ENCODE measurements around the gene PCDHGA10. TPM values are rescaled to one million over a fixed set of nuclear protein-coding genes. Genes with fewer than 3 reads are reported as not detected.
"Not testable (repeated sequence)": the region's sequence is repeated elsewhere in the genome, so short reads cannot be mapped to it uniquely, and the experiment has no call there.

The PCDHGA10 gene
- polyA plus RNA-seq: under 1 TPM in 1 of 3 donors, not detected in 2; 0.43 TPM

GRCh38 chr5:141412854-141413539 lies at the start of gene PCDHGA10:
Gene PCDHGA10, plus strand, starts transcription at chr5:141412987. Its CDS starts 189 bp downstream, at chr5:141413176.
- Mint-ChIP-seq H3K36me3 (peaks cover 4 to 20% (median 18%) of the 10 kb centered on the region in 3 donors), H3K27ac (peak within 1 kb of the TSS in 5 of 6 donors; percentile 54 to 82 (median 62)), H3K27me3 (ENCODE audit: low read depth in 3 of 3) (peaks cover 50 to 55% (median 51%) of the 10 kb centered on the region in 3 donors), H3K4me1 (peaks cover 48 to 71% of the 10 kb centered on the region in 2 donors), H3K9me3 (peaks cover 6 to 44% (median 24%) of the 10 kb centered on the region in 6 donors), H3K4me3 (peak within 1 kb of the TSS; percentile 82 to 89 (median 84))
- peak; percentile 24 to 56 (median 50) for DNase-seq

- no peak for DNase-seq
- Mint-ChIP-seq H3K36me3 (peaks cover 4 to 15% (median 12%) of the 10 kb centered on the region in 3 donors), H3K9me3 (peaks cover 23 to 69% (median 47%) of the 10 kb centered on the region in 6 donors), H3K27ac (peak within 1 kb of the TSS in 1 of 6 donors; percentile 13), H3K27me3 (ENCODE audit: low read depth in 3 of 3) (peaks cover 33 to 71% (median 71%) of the 10 kb centered on the region in 3 donors), H3K4me1 (peaks cover 2 to 6% of the 10 kb centered on the region in 2 donors), H3K4me3 (peak within 1 kb of the TSS in 2 of 5 donors; percentile 8)
Measured at GRCh38 chr5:141363952-141364660, 48.7 kb upstream of the PCDHGA10 start, which contains the start of gene PCDHGA5. Gene PCDHGA5, plus strand, starts transcription at chr5:141364162. Its CDS starts 169 bp downstream, at chr5:141364331.

- peaks cover 6 to 10% of the 10 kb centered on the region in 2 donors for H3K4me1 Mint-ChIP-seq
- peaks cover 35 to 74% (median 70%) of the 10 kb centered on the region in 3 donors for H3K27me3 Mint-ChIP-seq (ENCODE audit: low read depth in 3 of 3)
- H3K4me3 Mint-ChIP-seq: no peak overlapping the region
Measured at GRCh38 chr5:141366016-141366896, 46.5 kb upstream of the PCDHGA10 start.

GRCh38 chr5:141369994-141370848 lies 42.6 kb upstream of the PCDHGA10 start, which contains the start of gene PCDHGB3:
Gene PCDHGB3, plus strand, starts transcription at chr5:141370242. Its CDS starts 153 bp downstream, at chr5:141370395.
- Mint-ChIP-seq H3K27ac (no peak within 1 kb of the TSS), H3K9me3 (peaks cover 7 to 43% (median 27%) of the 10 kb centered on the region in 6 donors), H3K27me3 (ENCODE audit: low read depth in 3 of 3) (peaks cover 40 to 51% (median 49%) of the 10 kb centered on the region in 3 donors), H3K4me3 (peak within 1 kb of the TSS; percentile 75 to 90 (median 77)), H3K36me3 (peaks cover 0 to 9% (median 3%) of the 10 kb centered on the region in 3 donors), H3K4me1 (peaks cover 8 to 16% of the 10 kb centered on the region in 2 donors)
- peak in 1 of 3 donors; percentile 19 for DNase-seq

More at GRCh38 chr5:141366016-141366896, 46.5 kb upstream of the PCDHGA10 start:
- Mint-ChIP-seq H3K27ac (no peak overlapping the region), H3K9me3 (peaks cover 15 to 58% (median 38%) of the 10 kb centered on the region in 6 donors), H3K36me3 (peaks cover 0 to 8% (median 8%) of the 10 kb centered on the region in 3 donors)
- no peak for DNase-seq

- Mint-ChIP-seq H3K4me1 (peaks cover 8 to 16% of the 10 kb centered on the region in 2 donors), H3K36me3 (peaks cover 0 to 7% (median 3%) of the 10 kb centered on the region in 3 donors), H3K27me3 (ENCODE audit: low read depth in 3 of 3) (peaks cover 33 to 48% (median 46%) of the 10 kb centered on the region in 3 donors), H3K27ac (no peak overlapping the region), H3K4me3 (no peak overlapping the region), H3K9me3 (peaks cover 8 to 39% (median 23%) of the 10 kb centered on the region in 6 donors)
- no peak for DNase-seq
Measured at GRCh38 chr5:141371572-141372475, 41.0 kb upstream of the PCDHGA10 start.

GRCh38 chr5:141373673-141374317 lies 39.0 kb upstream of the PCDHGA10 start, which contains the start of gene PCDHGA6:
Gene PCDHGA6, plus strand, starts transcription at chr5:141373891. Its CDS starts 193 bp downstream, at chr5:141374084.
- Mint-ChIP-seq H3K27me3 (ENCODE audit: low read depth in 3 of 3) (peaks cover 32 to 45% (median 44%) of the 10 kb centered on the region in 3 donors), H3K27ac (no peak within 1 kb of the TSS), H3K4me1 (peaks cover 8 to 16% of the 10 kb centered on the region in 2 donors), H3K36me3 (peaks cover 0 to 7% (median 3%) of the 10 kb centered on the region in 3 donors), H3K9me3 (peaks cover 8 to 37% (median 28%) of the 10 kb centered on the region in 6 donors), H3K4me3 (peak within 1 kb of the TSS in 3 of 5 donors; percentile 16 to 71 (median 41))
- peak in 1 of 3 donors; percentile 11 for DNase-seq

- Mint-ChIP-seq H3K36me3 (peaks cover 0 to 7% (median 3%) of the 10 kb centered on the region in 3 donors), H3K9me3 (peaks cover 8 to 41% (median 27%) of the 10 kb centered on the region in 6 donors), H3K27me3 (ENCODE audit: low read depth in 3 of 3) (peaks cover 28 to 42% (median 39%) of the 10 kb centered on the region in 3 donors), H3K27ac (no peak overlapping the region), H3K4me3 (no peak overlapping the region), H3K4me1 (peaks cover 8 to 16% of the 10 kb centered on the region in 2 donors)
- DNase-seq: no peak
Measured at GRCh38 chr5:141374627-141375026, 38.2 kb upstream of the PCDHGA10 start.

GRCh38 chr5:141375444-141376155 lies 37.2 kb upstream of the PCDHGA10 start:
- H3K9me3 Mint-ChIP-seq: peaks cover 8 to 38% (median 26%) of the 10 kb centered on the region in 6 donors
- H3K36me3 Mint-ChIP-seq, H3K4me1 Mint-ChIP-seq, H3K27ac Mint-ChIP-seq, H3K4me3 Mint-ChIP-seq, DNase-seq: not testable (repeated sequence)
- H3K27me3 Mint-ChIP-seq (ENCODE audit: low read depth in 3 of 3): peaks cover 27 to 35% (median 33%) of the 10 kb centered on the region in 3 donors

- DNase-seq: peak in 1 of 3 donors; percentile 32
- peaks cover 0 to 5% of the 10 kb centered on the region in 2 donors for H3K4me1 Mint-ChIP-seq
- peaks cover 20 to 34% (median 30%) of the 10 kb centered on the region in 3 donors for H3K27me3 Mint-ChIP-seq (ENCODE audit: low read depth in 3 of 3)
- peaks cover 6 to 54% (median 19%) of the 10 kb centered on the region in 6 donors for H3K9me3 Mint-ChIP-seq
- H3K4me3 Mint-ChIP-seq: peak within 1 kb of the TSS; percentile 65 to 88 (median 77)
- no peak within 1 kb of the TSS for H3K27ac Mint-ChIP-seq
- peaks cover 0 to 5% (median 0%) of the 10 kb centered on the region in 3 donors for H3K36me3 Mint-ChIP-seq
Measured at GRCh38 chr5:141382469-141383294, 30.1 kb upstream of the PCDHGA10 start, which contains the start of gene PCDHGA7. Gene PCDHGA7, plus strand, starts transcription at chr5:141382742. Its CDS starts 158 bp downstream, at chr5:141382900.
